HepG2 (cell line): ENCODE results near the gene TMEM229B.

Source experiments
- CCDC6 ChIP-seq: sonication (generic); formaldehyde crosslinking; IDR thresholded peaks from 2 replicates; pipeline ENCODE4 v1.8.1; 2022; ENCODE audit warnings: mild to moderate bottlenecking, missing genetic modification reagents, moderate library complexity
- EZH2 ChIP-seq: conservative IDR thresholded peaks from 2 replicates; pipeline ENCODE4 v1.6.1; 2012; ENCODE audit warnings: mild to moderate bottlenecking, low read depth, low read length, moderate library complexity
- FOSL2 ChIP-seq: sonication (generic); formaldehyde crosslinking; IDR thresholded peaks from 2 replicates; pipeline ENCODE4 v1.4.0; 2020; ENCODE audit warnings: missing genetic modification reagents
- GATAD2A ChIP-seq: IDR thresholded peaks from 2 replicates; pipeline ENCODE4 v1.6.1; 2016
- KMT2B ChIP-seq: IDR thresholded peaks from 2 replicates; pipeline ENCODE4 v1.6.1; 2016; ENCODE audit warnings: missing genetic modification reagents, missing compliant biosample characterization
- PATZ1 ChIP-seq: sonication (generic); formaldehyde crosslinking; IDR thresholded peaks from 2 replicates; pipeline ENCODE4 v1.4.0; 2020; ENCODE audit warnings: missing genetic modification reagents
- SIN3A ChIP-seq: IDR thresholded peaks from 2 replicates; pipeline ENCODE4 v1.6.1; 2011; ENCODE audit warnings: low read depth, mild to moderate bottlenecking, control low read depth, low read length, borderline replicate concordance
- ZNF274 ChIP-seq: sonication (generic); formaldehyde crosslinking; IDR thresholded peaks from 2 replicates; pipeline ENCODE4 v1.5.1; 2020; ENCODE audit warnings: mild to moderate bottlenecking, missing genetic modification reagents
- TF ChIP-seq, protein P1 (sequence below): sonication (generic); formaldehyde crosslinking; IDR thresholded peaks from 2 replicates; pipeline ENCODE4 v1.5.0; 2020; ENCODE audit warnings: mild to moderate bottlenecking, missing genetic modification reagents

DNA sequence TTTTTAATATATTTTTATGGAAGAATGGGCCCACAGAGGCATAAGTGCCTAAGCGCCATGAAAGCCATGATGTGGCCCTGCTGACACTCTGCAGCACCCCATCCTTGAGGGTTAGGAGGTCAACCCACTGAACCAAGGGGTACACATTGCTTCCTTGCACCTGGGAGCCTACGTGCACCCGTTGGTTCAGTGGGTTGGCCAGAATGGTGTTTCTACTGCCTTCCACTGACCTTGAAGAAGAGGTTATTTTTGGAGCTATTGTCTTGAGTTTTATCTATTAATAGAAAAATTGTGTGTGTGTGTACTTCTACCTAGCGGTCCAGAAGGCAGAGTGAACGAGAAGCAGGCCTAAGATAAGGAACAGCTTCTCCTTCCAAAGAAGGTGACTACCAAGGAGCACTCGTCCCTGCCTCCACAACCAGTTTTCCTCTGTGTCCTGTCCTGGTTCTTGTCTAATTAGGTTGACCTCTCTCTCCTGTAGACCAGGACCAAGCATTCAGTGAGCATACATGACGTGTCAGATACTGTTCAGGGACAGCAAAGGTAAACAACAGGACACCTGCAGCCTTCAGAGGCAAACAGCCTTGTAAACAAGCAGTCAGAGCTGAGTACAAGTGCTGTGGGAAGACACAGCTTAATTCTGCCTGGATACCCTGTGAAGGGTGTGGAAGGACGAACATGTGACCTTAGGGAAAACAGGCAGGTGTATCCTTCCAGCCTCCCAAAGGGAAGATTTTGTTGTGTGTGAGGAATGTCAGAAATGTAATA, 46.2 kb downstream of the TMEM229B start:
- peak; percentile 23; the same call in 1 of the 2 replicates for TF ChIP-seq GATAD2A (CRISPR knock-in tag)
- no peak for TF ChIP-seq PATZ1 (CRISPR knock-in tag)
- 0 out of 2 replicates have a peak, but pooled peaks have one; percentile 14 for TF ChIP-seq FOSL2
- no peak for TF ChIP-seq ZNF274 (CRISPR knock-in tag)
- TF ChIP-seq SIN3A, result no peak
- TF ChIP-seq KMT2B (CRISPR knock-in tag), result no peak
- no peak for TF ChIP-seq EZH2
- no peak for TF ChIP-seq CCDC6 (CRISPR knock-in tag)
- TF ChIP-seq, protein P1, sequence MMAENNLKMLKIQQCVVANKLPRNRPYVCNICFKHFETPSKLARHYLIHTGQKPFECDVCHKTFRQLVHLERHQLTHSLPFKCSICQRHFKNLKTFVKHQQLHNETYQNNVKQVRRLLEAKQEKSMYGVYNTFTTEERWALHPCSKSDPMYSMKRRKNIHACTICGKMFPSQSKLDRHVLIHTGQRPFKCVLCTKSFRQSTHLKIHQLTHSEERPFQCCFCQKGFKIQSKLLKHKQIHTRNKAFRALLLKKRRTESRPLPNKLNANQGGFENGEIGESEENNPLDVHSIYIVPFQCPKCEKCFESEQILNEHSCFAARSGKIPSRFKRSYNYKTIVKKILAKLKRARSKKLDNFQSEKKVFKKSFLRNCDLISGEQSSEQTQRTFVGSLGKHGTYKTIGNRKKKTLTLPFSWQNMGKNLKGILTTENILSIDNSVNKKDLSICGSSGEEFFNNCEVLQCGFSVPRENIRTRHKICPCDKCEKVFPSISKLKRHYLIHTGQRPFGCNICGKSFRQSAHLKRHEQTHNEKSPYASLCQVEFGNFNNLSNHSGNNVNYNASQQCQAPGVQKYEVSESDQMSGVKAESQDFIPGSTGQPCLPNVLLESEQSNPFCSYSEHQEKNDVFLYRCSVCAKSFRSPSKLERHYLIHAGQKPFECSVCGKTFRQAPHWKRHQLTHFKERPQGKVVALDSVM, result no peak
